ENCODE results near the gene TMEM87B. TPM values are rescaled to one million over a fixed set of nuclear protein-coding genes. Genes with fewer than 3 reads are reported as not detected.

Gene TMEM87B
- total and polyA plus RNA-seq, 2 of the 8 experiments (the other 6 are each of a cell fraction or from before 2014, with no cell fraction given), result 7.2 to 9.0 TPM

GRCh38 chr2:112081262-112081661 lies 26.2 kb downstream of the TMEM87B start:
- Histone ChIP-seq H3K4me3 (ENCODE audit: extremely low read depth in 1 of 4, insufficient read depth in 2 of 4, low read depth in 3 of 4, low read length in 4 of 4) (no peak overlapping the region), H3K9me3 (ENCODE audit: insufficient read depth in 2 of 2, low read depth in 1 of 2, low read length in 1 of 2) (no peaks in the 10 kb centered on the region), H2BK15ac (ENCODE audit: low read length) (no peak overlapping the region), H3K14ac (ENCODE audit: insufficient read length) (no peak overlapping the region), H4K20me1 (replicated peaks in 1 of 2; ENCODE audit: control insufficient read depth in 1 of 2, insufficient read depth in 2 of 2, low read length in 2 of 2) (no peaks in the 10 kb centered on the region), H2BK5ac (ENCODE audit: low read depth, low read length) (no peak overlapping the region), H2AK5ac (ENCODE audit: low read depth, low read length) (no peak overlapping the region), H3K4ac (replicated peaks; ENCODE audit: insufficient read length, low read depth, low read length) (no peak overlapping the region), H4K5ac (ENCODE audit: insufficient read length, low read depth, low read length) (no peak overlapping the region), H2BK12ac (ENCODE audit: low read depth, low read length) (no peak overlapping the region), H3K18ac (ENCODE audit: extremely low read depth, low read length) (no peak overlapping the region), H2BK120ac (replicated peaks; ENCODE audit: low read depth, low read length) (no peak overlapping the region), H3K36me3 (ENCODE audit: control insufficient read depth in 2 of 4, insufficient read depth in 4 of 4, low read length in 3 of 4) (no peaks in the 10 kb centered on the region; a peak in 4 of 8 replicates), H4K91ac (replicated peaks; ENCODE audit: insufficient read length, low read length) (no peak overlapping the region), H3K4me1 (replicated peaks in 1 of 4; ENCODE audit: control insufficient read depth in 3 of 4, insufficient read depth in 4 of 4, low read length in 3 of 4) (no peaks in the 10 kb centered on the region; a peak in 1 of 7 replicates), H3K27me3 (replicated peaks in 1 of 4; ENCODE audit: control insufficient read depth in 3 of 4, extremely low read depth in 1 of 4, insufficient read depth in 3 of 4, low read length in 3 of 4) (no peaks in the 10 kb centered on the region), H2BK20ac (ENCODE audit: low read length) (no peak overlapping the region), H3K23me2 (ENCODE audit: low read depth, low read length) (no peaks in the 10 kb centered on the region), H3K4me2 (ENCODE audit: insufficient read depth in 1 of 2, low read depth in 2 of 2, low read length in 2 of 2) (no peak overlapping the region), H3K27ac (ENCODE audit: low read depth, low read length) (no peak overlapping the region), H3K56ac (replicated peaks; ENCODE audit: insufficient read length, low read depth, low read length) (no peak overlapping the region), H3K23ac (ENCODE audit: insufficient read length) (no peak overlapping the region), H2AFZ (ENCODE audit: low read length) (no peak overlapping the region), H4K8ac (ENCODE audit: extremely low read depth, insufficient read depth, low read length) (no peak overlapping the region), H3K79me1 (ENCODE audit: low read depth, low read length) (no peaks in the 10 kb centered on the region), H3K79me2 (ENCODE audit: control insufficient read depth in 1 of 2, insufficient read depth in 2 of 2, low read length in 2 of 2) (no peaks in the 10 kb centered on the region), H3K9ac (replicated peaks in 1 of 4; ENCODE audit: extremely low read depth in 1 of 4, low read depth in 3 of 4, low read length in 3 of 4) (no peak overlapping the region)
- CTCF ChIA-PET (ENCODE audit: partially characterized antibody), result interaction anchor here (2.5 kb wide), 1 partner anchor 9 kb away, joined by 8 read pairs; no protein-coding TSS in a partner anchor
- no peak for TF ChIP-seq EGR1 (IDR thresholded peaks at IDR 0.05; ENCODE audit: borderline replicate concordance, low read depth, low read length)
- no peak for TF ChIP-seq FOSL1 (IDR thresholded peaks at IDR 0.05; ENCODE audit: insufficient read depth, low read depth, low read length)
- TF ChIP-seq ZNF274 (IDR thresholded peaks at IDR 0.05; ENCODE audit: borderline replicate concordance, extremely low read depth, low read length), result no peak
- no peak for TF ChIP-seq HDAC2 (IDR thresholded peaks at IDR 0.05; ENCODE audit: borderline replicate concordance in 1 of 2, low read depth in 2 of 2, low read length in 2 of 2)
- TF ChIP-seq SIX5 (IDR thresholded peaks at IDR 0.05; ENCODE audit: low read depth, low read length), result no peak
- no peak for TF ChIP-seq SIRT6 (IDR thresholded peaks at IDR 0.05; ENCODE audit: low read length)
- TF ChIP-seq SP2 (IDR thresholded peaks at IDR 0.05; ENCODE audit: low read length), result no peak
- POLR2A ChIA-PET (ENCODE audit: partially characterized antibody), result interaction anchor here (0.8 kb wide), 1 partner anchor 56 kb away, joined by 3 read pairs; the partner anchor contains the start of gene FBLN7
- FAIRE-seq, result no peak
- 93% methylated on average over 1 of the region's 1 CpG; no CpG with 5 or more reads in 1 of the 2 experiments for WGBS, 2 experiments (ENCODE audit: extremely low coverage in 1 of 2, insufficient coverage in 1 of 2, insufficient read length in 1 of 2, insufficient replicate concordance in 2 of 2, low coverage in 1 of 2, low lambda C conversion rate in 2 of 2, missing lambda C conversion rate in 1 of 2)
- DNase-seq (ENCODE audit: low read depth in 1 of 2, low spot score in 2 of 2), result no peak

Data from H1 (cell line).